K562 treated with DMSO at 1 percent for 4 hours (cell line): ENCODE results near the gene CPAMD8. TPM values are rescaled to one million over a fixed set of nuclear protein-coding genes. Genes with fewer than 3 reads are reported as not detected.

Experiments used
- total RNA-seq: library from RNA; unstranded; fragments of 300-600 nt; gene quantifications from 2 replicates; pipeline ENCODE4 v1.2.3, GENCODE V29; 2022; ENCODE audit not compliant: insufficient read depth

The CPAMD8 gene
- total RNA-seq, result 1.4 and 1.8 TPM in 2 replicates

DNA sequence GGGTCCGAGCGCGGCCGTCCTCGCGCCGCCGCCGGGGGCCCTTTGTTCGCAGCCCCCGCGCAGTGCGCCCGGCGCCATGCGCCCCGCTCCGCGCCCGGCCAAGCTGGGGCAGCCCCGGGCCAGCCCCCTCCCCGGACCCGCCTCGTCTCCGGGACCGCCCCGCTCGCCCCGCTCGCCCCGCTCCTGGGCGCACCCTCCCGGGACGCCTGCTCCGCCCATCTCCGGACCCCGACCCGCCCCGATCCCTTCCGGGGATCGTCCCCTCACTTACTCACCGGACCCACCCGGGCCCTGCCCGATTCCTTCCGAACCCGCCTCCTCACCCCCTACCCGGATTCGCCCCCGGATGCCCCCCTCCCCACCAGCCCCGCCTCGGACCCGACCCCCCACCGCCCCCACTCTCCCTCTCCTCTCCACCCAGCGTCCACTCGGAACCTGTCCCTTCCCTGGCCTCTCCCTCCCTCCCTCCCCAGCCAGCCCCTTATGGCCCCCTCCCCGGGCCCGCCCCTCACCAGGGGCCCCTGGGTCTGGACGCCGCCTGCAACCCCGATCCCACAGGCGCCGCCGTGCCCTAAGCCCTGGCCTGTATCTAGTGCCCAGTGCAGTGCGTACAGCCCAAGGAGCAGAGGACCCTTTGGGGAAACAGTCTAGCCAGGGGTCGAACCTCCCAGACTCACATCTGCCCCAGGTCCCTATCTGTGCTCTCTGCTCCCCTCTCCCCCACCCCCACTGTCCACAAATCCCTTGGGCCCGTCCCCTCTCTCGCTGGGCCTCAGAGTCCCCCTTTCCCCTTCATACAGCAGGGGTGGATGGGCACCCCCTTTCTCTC lies at the start of gene CPAMD8:
Gene CPAMD8, minus strand, starts transcription at position 105 of the 829 bp plus-strand sequence. CDS start 168 bp downstream, outside the sequence.

GRCh38 chr19:17075035-17075863 lies 48.6 kb upstream of the CPAMD8 start, which contains the start of the genes HAUS8 and MYO9B:
Gene HAUS8 (minus strand): TSS chr19:17075452. CDS start chr19:17075422, 30 bp downstream.
Gene MYO9B (plus strand): TSS chr19:17075777. CDS start chr19:17101718, 25,941 bp downstream.

DNA sequence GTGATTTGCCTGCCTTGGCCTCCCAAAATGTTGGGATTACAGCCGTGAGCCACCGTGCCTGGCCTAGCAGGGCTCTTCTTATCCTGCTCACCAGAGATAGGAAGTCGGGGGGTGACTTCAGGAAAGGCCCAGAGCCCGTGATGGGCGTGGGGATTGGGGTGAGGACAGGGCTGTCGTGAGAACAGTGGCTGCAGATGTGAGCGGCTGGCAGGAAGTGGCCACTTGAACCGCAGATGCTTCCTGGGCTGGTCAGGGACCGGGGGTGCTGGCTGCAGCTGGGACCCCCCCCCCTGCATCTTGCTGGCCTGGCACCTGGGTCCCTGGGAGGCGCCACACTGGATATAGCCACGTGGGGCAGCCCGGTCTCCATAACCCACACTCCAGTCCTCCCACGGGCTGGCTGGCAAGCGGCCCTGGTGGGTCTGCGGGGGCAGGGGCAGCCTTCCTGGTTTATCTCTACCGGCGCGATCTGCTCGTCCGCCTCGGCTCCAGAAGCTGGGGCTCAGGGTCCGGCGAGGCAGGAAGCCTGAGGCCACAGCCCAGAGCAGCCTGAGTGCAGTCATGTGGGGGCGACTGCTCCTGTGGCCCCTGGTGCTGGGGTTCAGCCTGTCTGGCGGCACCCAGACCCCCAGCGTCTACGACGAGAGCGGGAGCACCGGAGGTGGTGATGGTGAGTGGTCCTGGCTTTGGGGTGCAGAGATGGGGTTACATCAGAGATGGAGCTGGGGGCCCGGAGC lies 137.8 kb downstream of the CPAMD8 start, which contains the start of gene F2RL3:
Gene F2RL3, plus strand, starts transcription at position 371 of the 737 bp plus-strand sequence. Its CDS starts 191 bp downstream, at position 562.

Other genes with a start within 250 kb of the CPAMD8 start
- 26.6 and 31.5 TPM in 2 replicates for gene SIN3B, start 197.4 kb downstream of the CPAMD8 start, total RNA-seq
- gene F2RL3, start 137.8 kb downstream of the CPAMD8 start, total RNA-seq, result 2.2 and 3.6 TPM in 2 replicates
- gene HAUS8, start 48.6 kb upstream of the CPAMD8 start, total RNA-seq, result 24.9 and 28.3 TPM in 2 replicates
- gene MYO9B, start 49.0 kb upstream of the CPAMD8 start, total RNA-seq, result 69.4 and 79.7 TPM in 2 replicates
- 39.2 and 46.9 TPM in 2 replicates for gene USE1, start 188.5 kb upstream of the CPAMD8 start, total RNA-seq
- 60.4 and 70.3 TPM in 2 replicates for gene OCEL1, start 199.4 kb upstream of the CPAMD8 start, total RNA-seq
- gene NR2F6, start 219.1 kb upstream of the CPAMD8 start, total RNA-seq, result 129 and 155 TPM in 2 replicates
- gene USHBP1, start 237.9 kb upstream of the CPAMD8 start, total RNA-seq, result not detected in 2 replicates
- gene BABAM1, start 240.6 kb upstream of the CPAMD8 start, total RNA-seq, result 90.0 and 120 TPM in 2 replicates